Ascending aorta (tissue), 2 donors: Measurements from ENCODE around the gene ZCCHC9. TPM values are rescaled to one million over a fixed set of nuclear protein-coding genes. Genes with fewer than 3 reads are reported as not detected.

ENCODE experiments used
- DNase-seq, 2 donors: peaks; one replicate each; pipeline ENCODE4 v3.0.0-alpha.2; 2019; ENCODE audit warnings: low spot score in 2 of 2
- H3K27ac ChIP-seq, 2 donors: fragments of 200-600 bp; sonication (generic); one replicate each; pipeline ENCODE4 v1.5.1; 2016 to 2017; ENCODE audit warnings: mild to moderate bottlenecking in 1 of 2
- H3K27me3 ChIP-seq: fragments of 200-600 bp; sonication (generic); one replicate; pipeline ENCODE4 v1.5.1; 2017
- H3K36me3 ChIP-seq, 2 donors: fragments of 200-600 bp; sonication (generic); one replicate each; pipeline ENCODE4 v1.5.1; 2016
- H3K4me1 ChIP-seq, 2 donors: fragments of 200-600 bp; sonication (generic); one replicate each; pipeline ENCODE4 v1.5.1; 2016 to 2017; ENCODE audit warnings: mild to moderate bottlenecking in 1 of 2
- H3K4me3 ChIP-seq, 2 donors: fragments of 200-600 bp; sonication (generic); one replicate each; pipeline ENCODE4 v1.5.1; 2016 to 2017; ENCODE audit warnings: mild to moderate bottlenecking in 1 of 2
- H3K9me3 ChIP-seq, 2 donors: fragments of 200-600 bp; sonication (generic); one replicate each; pipeline ENCODE4 v1.5.1; 2016
- intact Hi-C: fragments of 100-400 bp; cut with DNase I; formaldehyde crosslinking; loops from one replicate; pipeline ENCODE4 v1.15.1; 2023
- total RNA-seq: library from RNA; depleted of rRNA; stranded (reverse); fragments of >200 nt; gene quantifications from one replicate; pipeline ENCODE4 v1.1.0, GENCODE V29; 2016
- TF ChIP-seq, protein P1 (sequence below), 3 experiments: fragments of 200-600 bp in 2 of 3; fragments of 450-650 bp in 1 of 3; sonication (generic) in 2 of 3; IDR thresholded peaks; one replicate each; pipeline ENCODE4 v1.5.1; 2016 to 2019; ENCODE audit warnings: antibody characterized with exemption in 3 of 3, mild to moderate bottlenecking in 1 of 3, moderate library complexity in 1 of 3

The ZCCHC9 gene
- total RNA-seq, 1 donor from 2014 or later: 10.5 TPM

DNA sequence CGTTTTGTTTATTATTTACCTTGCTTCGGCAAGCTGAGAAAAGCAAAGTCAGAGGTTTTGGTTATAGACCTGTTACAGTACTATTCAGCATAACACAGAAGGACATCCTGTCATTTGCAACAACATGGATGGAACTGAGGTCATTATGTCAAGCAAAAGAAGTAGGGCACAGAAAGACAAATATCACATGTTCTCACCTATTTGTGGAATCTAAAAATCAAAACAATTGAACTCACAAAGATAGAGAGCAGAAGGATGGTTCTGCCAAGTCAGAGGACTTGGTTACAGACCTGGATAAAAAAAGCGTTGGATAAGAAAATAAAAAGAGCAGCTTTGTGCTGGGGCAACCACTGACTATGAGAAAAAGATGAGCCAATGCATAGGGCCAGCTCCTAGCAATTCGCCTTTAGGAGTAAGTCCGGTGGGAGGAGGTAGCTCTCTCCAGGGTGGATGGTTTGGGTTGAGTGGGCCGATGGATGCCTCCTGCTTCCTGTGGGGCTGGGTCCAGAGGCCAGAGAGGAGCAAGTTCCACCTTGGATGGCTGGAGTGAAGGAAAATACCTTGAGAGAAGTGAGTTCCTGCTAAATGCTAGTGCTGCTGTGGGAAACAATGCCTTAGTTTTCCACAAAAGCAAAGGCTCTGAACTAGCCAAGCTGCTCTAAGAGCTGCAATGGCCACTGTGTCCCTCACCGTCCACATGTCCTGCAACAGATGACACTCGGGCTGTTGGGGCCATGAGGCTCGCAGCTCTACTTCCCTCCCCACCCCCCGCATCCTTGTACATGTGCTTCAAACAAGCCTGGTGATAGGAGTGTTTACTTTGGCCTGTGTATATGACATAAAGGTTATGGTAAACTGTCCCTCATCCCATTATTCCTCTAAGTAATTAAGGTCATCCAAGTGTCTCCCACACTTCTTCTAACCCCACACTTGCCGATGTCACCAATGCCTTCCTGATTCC, 54.2 kb downstream of the ZCCHC9 start:
- intact Hi-C loops: no loop called here
- TF ChIP-seq, protein P1, sequence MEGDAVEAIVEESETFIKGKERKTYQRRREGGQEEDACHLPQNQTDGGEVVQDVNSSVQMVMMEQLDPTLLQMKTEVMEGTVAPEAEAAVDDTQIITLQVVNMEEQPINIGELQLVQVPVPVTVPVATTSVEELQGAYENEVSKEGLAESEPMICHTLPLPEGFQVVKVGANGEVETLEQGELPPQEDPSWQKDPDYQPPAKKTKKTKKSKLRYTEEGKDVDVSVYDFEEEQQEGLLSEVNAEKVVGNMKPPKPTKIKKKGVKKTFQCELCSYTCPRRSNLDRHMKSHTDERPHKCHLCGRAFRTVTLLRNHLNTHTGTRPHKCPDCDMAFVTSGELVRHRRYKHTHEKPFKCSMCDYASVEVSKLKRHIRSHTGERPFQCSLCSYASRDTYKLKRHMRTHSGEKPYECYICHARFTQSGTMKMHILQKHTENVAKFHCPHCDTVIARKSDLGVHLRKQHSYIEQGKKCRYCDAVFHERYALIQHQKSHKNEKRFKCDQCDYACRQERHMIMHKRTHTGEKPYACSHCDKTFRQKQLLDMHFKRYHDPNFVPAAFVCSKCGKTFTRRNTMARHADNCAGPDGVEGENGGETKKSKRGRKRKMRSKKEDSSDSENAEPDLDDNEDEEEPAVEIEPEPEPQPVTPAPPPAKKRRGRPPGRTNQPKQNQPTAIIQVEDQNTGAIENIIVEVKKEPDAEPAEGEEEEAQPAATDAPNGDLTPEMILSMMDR (IDR thresholded peaks at IDR 0.05): no peak
- no peaks in the 10 kb centered on the region for H3K36me3 ChIP-seq
- no peaks in the 10 kb centered on the region for H3K4me1 ChIP-seq
- no peak for DNase-seq
- H3K4me3 ChIP-seq: no peak overlapping the region
- H3K27ac ChIP-seq: no peak overlapping the region
- no peaks in the 10 kb centered on the region for H3K27me3 ChIP-seq
- no peaks in the 10 kb centered on the region for H3K9me3 ChIP-seq

DNA sequence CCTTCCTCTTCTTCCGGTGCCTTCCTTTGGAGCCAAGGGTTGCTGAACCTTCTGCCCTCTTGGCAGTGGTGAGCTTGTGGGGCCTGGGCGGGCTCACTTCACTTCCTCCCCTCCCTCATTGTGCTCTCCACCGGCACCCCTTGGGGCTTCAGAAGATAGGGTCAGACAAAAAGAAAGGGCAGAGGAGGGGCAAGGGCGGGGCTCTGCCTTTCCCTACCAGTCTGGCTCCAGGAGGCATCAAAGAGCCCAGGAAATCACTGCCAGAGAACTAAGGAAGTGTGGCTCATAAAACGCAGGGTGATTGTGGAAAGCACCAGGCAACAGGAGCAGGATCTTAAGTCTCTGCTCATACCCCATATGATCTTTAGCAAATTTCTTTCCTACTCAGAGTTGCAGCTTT, 57.7 kb downstream of the ZCCHC9 start:
- Histone ChIP-seq H3K27me3 (no peaks in the 10 kb centered on the region), H3K4me3 (no peak overlapping the region), H3K27ac (no peak overlapping the region), H3K4me1 (no peaks in the 10 kb centered on the region), H3K36me3 (no peaks in the 10 kb centered on the region), H3K9me3 (no peaks in the 10 kb centered on the region)
- intact Hi-C loops: no loop called here
- TF ChIP-seq, protein P1 (IDR thresholded peaks at IDR 0.05): no peak
- no peak for DNase-seq

DNA sequence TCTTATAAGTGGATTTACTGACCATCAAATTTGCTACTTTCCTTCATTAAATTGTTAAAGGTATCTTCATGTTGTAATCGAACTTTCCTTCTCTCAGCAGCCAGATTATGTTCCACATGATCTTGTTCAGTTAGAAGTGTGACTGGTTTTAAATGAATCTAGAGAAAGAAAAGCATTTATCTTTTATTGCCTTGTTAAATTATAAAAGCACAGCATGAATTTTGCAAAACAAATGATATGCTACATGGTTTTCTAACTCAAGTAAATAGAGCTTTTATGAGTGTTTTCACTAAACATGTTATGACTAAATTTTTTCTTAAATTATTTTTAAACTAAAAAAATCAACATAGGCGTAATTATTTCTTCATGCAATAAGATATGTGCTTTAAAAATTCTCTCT, 58.5 kb downstream of the ZCCHC9 start:
- TF ChIP-seq, protein P1 (IDR thresholded peaks at IDR 0.05): no peak
- Histone ChIP-seq H3K9me3 (no peaks in the 10 kb centered on the region), H3K27ac (no peak overlapping the region), H3K36me3 (no peaks in the 10 kb centered on the region), H3K27me3 (no peaks in the 10 kb centered on the region), H3K4me1 (no peaks in the 10 kb centered on the region), H3K4me3 (no peak overlapping the region)
- intact Hi-C loops: no loop called here
- no peak for DNase-seq

DNA sequence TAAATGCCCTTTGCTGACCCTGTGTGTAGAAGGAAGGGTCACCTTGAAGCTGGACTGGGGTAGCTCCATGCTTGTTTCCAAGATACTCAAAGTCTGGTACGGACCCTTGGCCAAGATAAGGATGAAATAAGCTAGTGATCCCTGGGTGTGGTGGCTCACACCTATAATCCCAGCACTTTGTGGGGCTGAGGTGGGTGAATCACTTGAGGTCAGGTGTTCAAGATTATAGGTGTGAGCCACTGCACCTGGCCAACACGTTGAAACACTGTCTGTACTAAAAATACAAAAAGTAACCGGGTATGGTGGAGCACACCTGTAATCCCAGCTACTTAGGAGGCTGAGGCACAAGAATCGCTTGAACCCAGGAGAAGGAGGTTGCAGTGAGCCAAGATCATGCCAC, 59.3 kb downstream of the ZCCHC9 start:
- Histone ChIP-seq H3K36me3 (no peaks in the 10 kb centered on the region), H3K27ac (no peak overlapping the region), H3K27me3 (no peaks in the 10 kb centered on the region), H3K4me3 (no peak overlapping the region), H3K4me1 (no peaks in the 10 kb centered on the region), H3K9me3 (no peaks in the 10 kb centered on the region)
- intact Hi-C loops: no loop called here
- no peak for DNase-seq
- TF ChIP-seq, protein P1 (IDR thresholded peaks at IDR 0.05): no peak

DNA sequence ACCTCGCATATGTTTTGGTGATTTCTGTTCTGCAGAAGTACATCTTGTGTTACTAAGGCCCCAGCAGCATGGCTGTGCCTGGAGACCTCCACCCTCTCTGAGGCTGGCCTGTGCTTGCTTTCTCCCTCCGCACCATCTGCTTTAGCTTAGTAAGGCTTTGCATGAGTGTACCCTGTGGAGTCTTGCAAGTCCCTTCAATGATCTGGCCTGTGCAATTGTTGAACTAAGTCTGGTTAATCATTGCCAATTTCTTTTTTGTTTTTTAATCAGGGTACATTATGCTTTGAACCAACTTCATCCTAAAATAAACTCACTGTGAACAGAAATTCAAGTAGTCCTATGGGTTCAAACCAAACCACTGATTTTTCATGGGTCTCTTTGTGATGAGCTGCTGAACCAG, 60.2 kb downstream of the ZCCHC9 start:
- no peaks in the 10 kb centered on the region for H3K9me3 ChIP-seq
- H3K4me1 ChIP-seq: no peaks in the 10 kb centered on the region
- no peaks in the 10 kb centered on the region for H3K27me3 ChIP-seq
- no peak overlapping the region for H3K4me3 ChIP-seq
- no peaks in the 10 kb centered on the region for H3K36me3 ChIP-seq
- TF ChIP-seq, protein P1 (IDR thresholded peaks at IDR 0.05): no peak
- intact Hi-C loops: no loop called here
- H3K27ac ChIP-seq: no peak overlapping the region
- no peak for DNase-seq

Other genes starting within 250 kb of the ZCCHC9 start
- 0.43 TPM for gene CKMT2, start 68.3 kb upstream of the ZCCHC9 start, total RNA-seq
- not detected for gene ACOT12, start 92.5 kb downstream of the ZCCHC9 start, total RNA-seq